Cardiac muscle cell (in vitro differentiated cells and primary cell): ENCODE data around the gene CELSR1. TPM values are rescaled to one million over a fixed set of nuclear protein-coding genes. Genes with fewer than 3 reads are reported as not detected.

Experiments
- DNase-seq, 2 donors: peaks; one replicate each; pipeline versions ENCODE4 v3.0.0 to v3.0.0-alpha.2; 2010 to 2017; ENCODE audit warnings: low read depth in 1 of 2, low spot score in 1 of 2
- H3K27ac ChIP-seq: fragments of 200-600 bp; sonication (generic); 2 replicates; pipeline ENCODE4 v1.5.1; 2016
- H3K27me3 ChIP-seq: fragments of 200-600 bp; sonication (generic); 2 replicates; pipeline ENCODE4 v1.6.0; 2016; ENCODE audit warnings: control low read depth
- H3K36me3 ChIP-seq: fragments of 200-600 bp; sonication (generic); 2 replicates; pipeline ENCODE4 v1.5.1; 2016; ENCODE audit warnings: control low read depth
- H3K4me1 ChIP-seq: fragments of 200-600 bp; sonication (generic); 2 replicates; pipeline ENCODE4 v1.8.1; 2017; ENCODE audit warnings: low read depth, mild to moderate bottlenecking, mixed run types
- H3K4me3 ChIP-seq: fragments of 200-600 bp; sonication (generic); 2 replicates; pipeline ENCODE4 v1.5.1; 2016; ENCODE audit warnings: mild to moderate bottlenecking
- H3K9me3 ChIP-seq: fragments of 200-600 bp; sonication (generic); 2 replicates; pipeline ENCODE4 v1.5.1; 2017; ENCODE audit warnings: low read depth, mild to moderate bottlenecking, control low read depth
- polyA plus RNA-seq: library from polyadenylated mRNA; unstranded; fragments of >200 nt; fragmentation: Nextera tagmentation; extraction: Ambion mirVana; gene quantifications from 2 replicates; pipeline ENCODE4 v1.2.1, GENCODE V29; 2016
- total RNA-seq: library from RNA; depleted of rRNA; stranded (reverse); fragments of >200 nt; gene quantifications from 2 replicates; pipeline ENCODE4 v1.2.3, GENCODE V29; 2016
- TF ChIP-seq, protein P1 (sequence below): IDR thresholded peaks from 2 replicates; pipeline ENCODE4 v1.5.1; 2012; ENCODE audit warnings: low read depth, mild to moderate bottlenecking, low read length

CELSR1 gene
- total and polyA plus RNA-seq, 2 experiments from 2014 or later: 9.0 to 37.4 TPM

DNA sequence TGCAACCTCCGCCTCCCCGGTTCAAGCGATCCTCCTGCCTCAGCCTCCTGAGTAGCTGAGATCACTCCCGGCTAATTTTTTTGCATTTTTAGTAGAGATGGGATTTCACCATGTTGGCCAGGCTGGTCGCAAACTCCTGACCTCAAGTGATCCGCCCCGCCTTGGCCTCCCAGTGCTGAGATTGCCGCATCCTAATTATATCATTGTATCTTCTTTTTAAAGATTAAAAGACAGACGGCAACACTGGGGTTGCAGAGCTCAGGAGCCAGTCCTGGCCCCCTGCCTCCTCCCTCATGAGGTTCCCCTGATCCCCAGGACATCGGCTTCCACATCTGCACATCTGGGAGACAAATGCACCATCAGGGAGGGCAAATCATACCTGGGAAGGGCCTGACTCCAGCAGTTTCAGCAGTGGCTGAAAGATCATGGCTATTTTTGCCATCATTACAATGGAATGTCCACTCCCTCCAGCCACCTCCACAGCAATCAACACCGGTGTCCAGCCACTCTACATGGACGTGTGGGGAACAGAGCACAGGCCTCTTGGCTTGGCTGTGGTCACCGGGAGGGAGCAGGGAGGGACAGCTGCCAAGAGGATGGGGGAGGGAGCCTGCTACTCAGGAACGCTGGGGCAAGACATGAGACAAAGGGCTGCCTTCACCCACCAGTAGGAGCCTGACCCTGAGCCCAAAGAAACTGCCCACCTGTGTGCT, 9.2 kb upstream of the CELSR1 start:
- TF ChIP-seq, protein P1, sequence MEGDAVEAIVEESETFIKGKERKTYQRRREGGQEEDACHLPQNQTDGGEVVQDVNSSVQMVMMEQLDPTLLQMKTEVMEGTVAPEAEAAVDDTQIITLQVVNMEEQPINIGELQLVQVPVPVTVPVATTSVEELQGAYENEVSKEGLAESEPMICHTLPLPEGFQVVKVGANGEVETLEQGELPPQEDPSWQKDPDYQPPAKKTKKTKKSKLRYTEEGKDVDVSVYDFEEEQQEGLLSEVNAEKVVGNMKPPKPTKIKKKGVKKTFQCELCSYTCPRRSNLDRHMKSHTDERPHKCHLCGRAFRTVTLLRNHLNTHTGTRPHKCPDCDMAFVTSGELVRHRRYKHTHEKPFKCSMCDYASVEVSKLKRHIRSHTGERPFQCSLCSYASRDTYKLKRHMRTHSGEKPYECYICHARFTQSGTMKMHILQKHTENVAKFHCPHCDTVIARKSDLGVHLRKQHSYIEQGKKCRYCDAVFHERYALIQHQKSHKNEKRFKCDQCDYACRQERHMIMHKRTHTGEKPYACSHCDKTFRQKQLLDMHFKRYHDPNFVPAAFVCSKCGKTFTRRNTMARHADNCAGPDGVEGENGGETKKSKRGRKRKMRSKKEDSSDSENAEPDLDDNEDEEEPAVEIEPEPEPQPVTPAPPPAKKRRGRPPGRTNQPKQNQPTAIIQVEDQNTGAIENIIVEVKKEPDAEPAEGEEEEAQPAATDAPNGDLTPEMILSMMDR: no peak
- peak overlapping the region; percentile 100 for H3K27ac ChIP-seq

DNA sequence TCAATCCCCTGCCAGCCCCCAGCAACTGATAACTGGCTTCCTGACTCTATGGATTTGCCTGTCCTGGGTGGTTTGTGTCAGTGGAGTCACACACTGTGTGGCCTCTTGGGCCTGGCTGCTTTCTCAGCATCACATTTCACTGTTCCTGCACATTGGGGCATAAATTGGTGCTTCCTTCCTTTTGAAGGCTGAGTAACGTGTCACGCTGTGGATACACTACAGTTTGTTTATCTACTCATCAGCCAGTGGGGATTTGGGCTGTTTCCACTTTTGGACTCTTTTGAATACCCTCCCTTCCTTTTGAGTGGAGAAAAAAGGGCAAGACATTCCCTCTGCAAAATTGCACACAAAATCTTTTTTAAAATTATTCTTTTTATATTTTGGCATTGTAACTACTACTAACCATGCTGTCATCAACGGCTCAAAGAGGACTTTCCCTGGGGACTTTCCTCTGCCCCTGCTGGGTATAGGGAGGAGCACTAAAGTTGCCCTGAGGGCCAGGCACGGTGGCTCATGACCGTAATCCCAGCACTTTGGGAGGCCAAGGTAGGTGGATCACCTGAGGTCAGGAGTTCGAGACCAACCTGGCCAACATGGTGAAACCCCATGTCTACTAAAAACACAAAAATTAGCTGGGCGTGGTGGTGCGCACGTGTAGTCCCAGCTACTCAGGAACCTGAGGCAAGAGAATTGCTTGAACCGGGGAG, 7.8 kb upstream of the CELSR1 start:
- Histone ChIP-seq H3K27ac (peak overlapping the region; percentile 100), H3K27me3 (no peaks in the 10 kb centered on the region), H3K4me3 (no peak overlapping the region), H3K9me3 (no peaks in the 10 kb centered on the region), H3K4me1 (peaks cover 65% of the 10 kb centered on the region), H3K36me3 (no peaks in the 10 kb centered on the region)
- TF ChIP-seq, protein P1: no peak
- no peak for DNase-seq

More for the DNA sequence above, 9.2 kb upstream of the CELSR1 start:
- Histone ChIP-seq H3K4me3 (no peak overlapping the region), H3K9me3 (no peaks in the 10 kb centered on the region), H3K27me3 (no peaks in the 10 kb centered on the region), H3K4me1 (peaks cover 59% of the 10 kb centered on the region), H3K36me3 (no peaks in the 10 kb centered on the region)
- DNase-seq: peak; percentile 86 to 95

DNA sequence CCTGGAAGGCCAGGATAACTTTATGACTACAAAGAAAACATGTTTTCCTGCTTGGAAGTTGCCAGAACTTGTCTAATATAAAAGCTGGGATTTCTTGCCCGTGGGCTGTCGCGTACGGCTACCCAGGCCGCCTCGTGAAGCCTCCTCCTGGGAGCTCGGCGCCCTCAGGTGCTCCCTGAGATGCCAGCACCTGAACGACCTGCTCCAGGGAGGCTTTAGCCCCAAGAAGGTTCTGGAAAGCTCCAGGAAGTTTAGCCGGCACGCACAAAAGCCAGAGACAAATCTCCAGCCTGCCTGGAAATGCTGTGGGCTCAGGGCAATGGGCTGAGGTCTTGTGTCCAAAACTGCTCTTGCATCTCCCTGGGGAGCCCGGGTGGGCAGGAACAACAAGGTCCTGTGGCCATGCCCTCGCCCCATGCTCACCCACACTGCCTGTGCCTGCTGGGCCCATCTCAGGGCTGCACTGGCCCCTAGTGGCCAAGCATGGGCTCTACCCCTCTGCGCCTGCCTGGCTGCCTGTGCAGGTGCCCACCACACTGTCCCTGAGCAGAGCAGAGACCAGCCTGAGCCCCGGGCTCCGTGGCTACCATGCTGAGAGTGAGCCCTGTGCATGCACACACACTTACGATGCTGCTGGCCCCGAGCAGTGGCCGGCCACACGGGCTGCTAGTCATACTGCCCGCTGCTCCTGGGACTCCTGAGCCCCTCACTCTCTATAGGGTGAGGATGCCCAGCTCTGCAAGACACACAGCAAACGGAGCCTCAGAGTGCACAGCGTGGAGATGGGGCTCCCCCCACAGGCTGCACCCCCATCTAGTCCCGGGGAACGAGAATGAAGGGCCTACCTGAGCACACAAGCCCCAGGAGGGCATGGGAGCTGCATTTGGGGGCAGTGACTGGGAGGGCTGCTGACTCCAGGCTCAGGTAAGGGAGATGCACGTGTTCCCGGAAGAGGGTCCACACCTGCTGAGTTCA, 4.9 kb upstream of the CELSR1 start:
- Histone ChIP-seq H3K4me3 (no peak overlapping the region), H3K27me3 (peaks cover 3% of the 10 kb centered on the region), H3K9me3 (no peaks in the 10 kb centered on the region), H3K36me3 (no peaks in the 10 kb centered on the region), H3K4me1 (peaks cover 35% of the 10 kb centered on the region), H3K27ac (peak overlapping the region; percentile 48)
- TF ChIP-seq, protein P1: peak; percentile 96
- peak; percentile 76 to 82 for DNase-seq

DNA sequence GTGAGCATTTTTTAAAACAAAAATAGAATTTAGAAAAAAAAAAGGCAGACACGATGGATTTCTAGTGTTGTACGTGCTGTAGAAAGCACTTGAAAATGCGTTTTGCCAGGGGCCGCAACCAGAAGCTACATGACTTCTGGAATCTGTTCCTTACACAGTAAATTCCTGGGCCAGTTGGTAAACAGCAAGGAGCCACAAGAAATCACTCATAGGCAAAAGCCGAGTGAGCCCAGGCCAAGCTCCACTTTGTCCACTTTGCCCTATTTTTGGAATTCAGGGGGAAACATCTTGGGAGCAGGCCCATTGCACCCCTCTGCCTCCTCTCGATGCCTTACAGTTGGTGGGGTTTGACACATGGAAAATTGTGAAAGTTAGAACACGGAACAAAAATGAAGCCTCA, 4.1 kb upstream of the CELSR1 start:
- no peak for DNase-seq
- Histone ChIP-seq H3K36me3 (no peaks in the 10 kb centered on the region), H3K4me1 (peaks cover 31% of the 10 kb centered on the region), H3K27ac (peak overlapping the region; percentile 48), H3K27me3 (peaks cover 3% of the 10 kb centered on the region), H3K4me3 (no peak overlapping the region), H3K9me3 (no peaks in the 10 kb centered on the region)
- TF ChIP-seq, protein P1: no peak

DNA sequence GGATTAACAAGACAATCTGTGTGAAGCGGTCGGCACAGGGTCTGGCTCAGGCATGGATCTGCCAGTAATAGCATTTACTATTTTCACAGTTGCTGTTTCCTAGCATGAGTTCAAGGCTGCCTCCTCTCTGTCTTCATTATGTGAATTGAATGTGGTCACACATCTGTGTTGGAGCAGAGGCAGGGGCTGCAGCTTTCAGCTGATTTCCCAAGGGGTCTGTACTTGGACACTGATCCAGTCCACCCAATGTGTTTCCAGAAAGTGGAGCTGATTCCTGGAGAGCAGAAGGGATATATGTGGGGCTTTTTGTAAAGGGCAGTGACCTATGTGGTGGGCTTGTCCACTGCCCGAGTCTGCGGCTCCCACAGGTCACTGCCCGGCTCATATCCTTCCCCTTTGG, 3.5 kb upstream of the CELSR1 start:
- TF ChIP-seq, protein P1: no peak
- Histone ChIP-seq H3K4me3 (no peak overlapping the region), H3K4me1 (peaks cover 24% of the 10 kb centered on the region), H3K36me3 (no peaks in the 10 kb centered on the region), H3K27ac (peak overlapping the region; percentile 48), H3K9me3 (no peaks in the 10 kb centered on the region), H3K27me3 (peaks cover 7% of the 10 kb centered on the region)
- DNase-seq: no peak
